SK-MEL-5 (cell line): ENCODE results near the gene STIM1. TPM values are rescaled to one million over a fixed set of nuclear protein-coding genes. Genes with fewer than 3 reads are reported as not detected.

Source experiments
- DNase-seq: peaks from one replicate; pipeline ENCODE4 v3.0.0-alpha.2; 2016; ENCODE audit warnings: low read depth, low spot score
- in situ Hi-C: cut with HindIII; loops from 2 replicates; pipeline ENCODE4 v1.10.0; 2016; ENCODE audit warnings: low sequenced_read_pairs, high pct_unique_total_duplicates, low pct_unique_long_range_greater_than_20kb
- total RNA-seq: library from RNA; depleted of rRNA; stranded (reverse); fragments of >200 nt; shearing (Covaris generic); gene quantifications from 2 replicates; pipeline ENCODE4 v1.2.3, GENCODE V29; 2014

Gene STIM1
- total RNA-seq, 1 experiment from 2014 or later: 25.7 TPM

GRCh38 chr11:4072668-4073285 is 217.3 kb downstream of the STIM1 start:
- peak; percentile 81 for DNase-seq
- in situ Hi-C loops: loop anchor here (25.0 kb wide), 1 partner anchor 210 kb away; the partner anchor contains the start of gene STIM1

GRCh38 chr11:4074266-4074665 is 218.8 kb downstream of the STIM1 start:
- in situ Hi-C loops: loop anchor here (25.0 kb wide), 1 partner anchor 212 kb away; the partner anchor contains the start of gene STIM1
- DNase-seq: no peak

GRCh38 chr11:4076774-4077173 is 221.3 kb downstream of the STIM1 start:
- no peak for DNase-seq
- in situ Hi-C loops: no loop called here

GRCh38 chr11:4083198-4083597 is 227.7 kb downstream of the STIM1 start:
- in situ Hi-C loops: no loop called here
- DNase-seq: no peak

- DNase-seq: no peak
- in situ Hi-C loops: no loop called here
These were observed 229.1 kb downstream of the STIM1 start for GRCh38 chr11:4084406-4085125.

- DNase-seq: no peak
- in situ Hi-C loops: no loop called here
These were observed 230.1 kb downstream of the STIM1 start for GRCh38 chr11:4085575-4085974.

DNA sequence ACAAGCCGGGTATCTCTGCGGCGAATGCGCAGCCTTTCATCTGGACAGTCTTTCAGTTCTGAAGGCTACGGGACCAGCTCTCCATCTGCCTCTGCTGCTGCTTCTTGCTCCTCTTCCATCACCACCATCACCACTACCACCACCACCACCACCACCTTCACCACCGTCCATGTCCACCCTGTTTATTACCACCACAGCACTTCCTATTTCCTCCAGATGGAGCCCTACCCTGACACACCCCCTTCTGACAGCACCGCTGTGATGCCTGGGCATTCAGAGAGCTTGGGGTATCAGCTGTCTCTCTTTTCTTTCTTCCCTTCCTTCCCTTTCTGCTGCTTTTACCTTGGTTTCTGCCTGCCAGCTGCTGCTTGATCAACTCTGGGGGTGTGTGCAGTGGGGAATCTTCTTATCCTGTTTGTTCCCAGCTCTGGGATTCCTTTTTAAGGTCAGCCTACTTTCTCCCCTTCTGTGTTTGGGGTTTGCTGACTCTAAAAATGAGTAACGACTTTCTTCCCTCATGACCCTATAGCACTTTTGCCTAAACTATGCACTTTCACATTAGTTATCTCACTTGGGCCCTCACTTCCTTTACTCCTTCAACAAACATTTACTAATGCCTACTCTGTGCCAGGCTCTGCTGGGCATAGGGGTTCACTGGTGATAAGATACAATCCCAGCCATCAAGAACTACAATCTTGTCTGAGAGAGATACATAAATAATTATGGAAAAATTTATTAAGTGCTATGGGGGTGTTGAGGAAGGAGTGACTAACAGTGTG is 231.3 kb downstream of the STIM1 start:
- DNase-seq: no peak
- in situ Hi-C loops: no loop called here

DNA sequence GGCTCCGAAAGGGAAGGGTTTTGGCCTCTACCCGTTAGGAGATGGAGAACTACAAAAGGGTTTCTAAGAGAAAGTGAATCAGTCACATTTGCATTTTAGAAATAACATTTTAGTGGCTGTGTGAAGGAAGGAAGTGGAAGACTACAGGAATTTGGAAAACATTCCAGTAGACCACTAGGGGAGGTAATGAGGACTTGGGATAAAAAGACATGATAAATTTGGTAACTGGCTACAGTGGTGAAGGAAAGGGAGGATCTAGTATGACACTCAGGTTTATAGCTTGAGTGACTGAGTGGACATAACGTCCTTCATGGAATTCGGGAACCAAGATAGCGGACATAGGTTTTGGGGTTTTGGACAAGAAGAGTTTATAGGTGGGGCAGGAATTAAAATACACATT is 232.1 kb downstream of the STIM1 start:
- in situ Hi-C loops: no loop called here

DNA sequence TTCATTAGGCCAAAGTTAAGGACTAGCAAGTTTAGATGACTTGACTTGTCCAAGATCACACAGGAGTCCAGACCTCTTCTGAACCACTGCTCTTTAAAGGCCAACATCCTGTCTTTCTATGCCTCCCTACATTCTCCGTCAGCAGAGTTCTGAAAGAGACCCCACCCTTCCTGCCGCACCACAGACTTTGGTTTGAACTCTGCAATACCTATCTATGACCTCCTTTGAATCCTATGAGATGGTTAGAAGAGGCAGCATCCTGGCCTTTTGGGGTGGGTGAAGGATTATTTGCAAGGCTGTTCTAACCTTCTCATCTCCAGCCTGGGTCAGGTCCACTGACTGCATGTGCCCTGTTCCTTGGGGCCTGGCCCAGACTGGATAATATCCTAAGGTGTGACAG is 234.8 kb downstream of the STIM1 start:
- in situ Hi-C loops: no loop called here
- DNase-seq: no peak

More for the DNA sequence above, 232.1 kb downstream of the STIM1 start:
- peak; percentile 13 for DNase-seq

DNA sequence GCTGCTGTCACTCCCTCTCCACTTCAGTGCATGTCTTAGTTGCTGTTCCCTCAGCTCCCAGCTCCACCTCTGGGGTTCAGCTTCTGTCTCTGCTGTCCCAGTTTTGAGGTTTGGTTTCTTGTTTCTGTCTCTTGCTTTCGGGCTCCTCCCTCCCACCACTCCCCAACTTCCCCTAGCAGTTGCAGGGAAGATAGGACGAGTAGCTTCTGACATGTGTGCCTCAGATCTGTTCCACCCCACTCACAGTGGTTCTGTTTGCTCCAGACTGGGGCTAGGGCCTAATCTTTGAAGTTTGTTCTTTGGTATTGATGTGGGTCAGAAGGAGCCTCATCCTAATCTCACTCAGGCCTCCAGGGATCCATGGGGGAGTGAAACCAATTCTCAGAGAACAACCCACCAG is 236.6 kb downstream of the STIM1 start:
- DNase-seq: no peak
- in situ Hi-C loops: no loop called here

- in situ Hi-C loops: no loop called here
- DNase-seq: peak; percentile 19
These were observed 238.3 kb downstream of the STIM1 start for GRCh38 chr11:4093519-4094347.

DNA sequence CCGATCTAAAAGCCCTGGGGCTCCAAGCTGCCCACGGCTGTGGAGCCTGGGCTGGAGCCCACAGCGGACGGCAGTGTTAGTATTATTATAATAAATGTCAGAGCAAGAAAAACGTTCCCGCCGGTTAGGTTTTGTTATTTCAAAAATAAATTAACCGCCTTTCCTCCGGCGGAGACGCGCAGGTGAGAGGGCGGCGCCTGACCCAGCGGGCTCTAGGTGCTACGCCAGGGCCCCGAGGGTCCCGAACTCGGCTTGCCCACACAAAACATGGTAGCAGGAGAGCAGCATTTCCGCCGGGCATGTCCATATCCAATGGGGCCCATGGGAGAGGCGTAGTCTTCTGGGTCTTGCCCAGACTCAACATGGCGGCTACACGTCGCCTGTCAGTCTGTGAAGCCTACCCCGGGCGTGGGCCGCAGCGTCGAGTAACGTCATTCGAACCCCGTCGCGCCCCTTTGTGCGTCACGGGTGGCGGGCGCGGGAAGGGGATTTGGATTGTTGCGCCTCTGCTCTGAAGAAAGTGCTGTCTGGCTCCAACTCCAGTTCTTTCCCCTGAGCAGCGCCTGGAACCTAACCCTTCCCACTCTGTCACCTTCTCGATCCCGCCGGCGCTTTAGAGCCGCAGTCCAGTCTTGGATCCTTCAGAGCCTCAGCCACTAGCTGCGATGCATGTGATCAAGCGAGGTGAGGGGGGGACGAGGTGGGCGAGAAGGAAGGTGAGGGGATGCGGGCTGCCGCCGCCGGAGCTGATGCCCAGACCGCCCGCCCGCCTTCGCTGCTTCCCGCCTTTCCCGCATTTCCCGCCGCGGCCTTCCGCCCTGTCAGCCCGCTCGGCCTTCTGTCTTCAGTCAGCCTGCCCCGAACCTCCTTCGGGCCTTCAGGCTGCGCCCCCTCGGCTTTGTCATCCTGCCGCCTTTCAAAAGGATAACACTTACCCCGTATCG is 239.2 kb downstream of the STIM1 start, which contains the start of gene RRM1:
Gene RRM1 (plus strand): TSS at position 452 of the 944 bp plus-strand sequence. CDS start 214 bp downstream, at position 666.
- in situ Hi-C loops: no loop called here
- peak; percentile 98 for DNase-seq

DNA sequence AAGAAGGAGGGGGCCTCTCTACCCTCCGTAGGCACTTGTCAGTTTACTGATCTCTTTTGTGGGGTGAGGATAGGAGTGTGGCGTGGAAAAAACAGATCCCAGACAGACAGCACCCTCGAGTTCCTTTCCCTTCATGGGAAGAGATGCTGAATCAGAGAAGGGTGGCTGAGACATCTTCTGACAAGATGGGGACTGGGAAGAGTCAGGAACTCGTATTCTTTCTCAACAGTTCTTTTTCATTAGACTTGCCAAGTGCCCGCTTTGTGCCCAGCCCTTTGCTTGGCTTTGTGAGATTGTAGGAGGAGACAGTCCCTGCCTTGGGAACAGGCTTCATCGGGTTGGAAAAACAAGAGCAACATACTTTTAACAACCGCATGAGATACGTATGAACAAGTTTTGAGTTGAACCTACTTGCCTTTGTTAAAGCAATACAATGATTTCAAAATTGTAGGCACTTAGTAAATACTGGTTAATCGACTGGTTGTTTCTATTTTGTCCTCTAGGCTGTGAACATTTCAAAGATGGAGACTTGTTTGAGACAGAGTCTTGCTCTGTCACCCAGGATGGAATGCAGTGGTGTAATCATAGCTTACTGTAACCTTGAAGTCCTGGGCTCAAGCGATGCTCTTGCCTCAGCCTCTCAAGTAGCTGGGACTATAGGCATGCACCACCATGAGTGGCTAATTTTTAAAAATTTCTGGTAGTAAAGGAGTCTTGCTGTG is 240.2 kb downstream of the STIM1 start:
- in situ Hi-C loops: no loop called here
- DNase-seq: no peak

- in situ Hi-C loops: no loop called here
- no peak for DNase-seq
These were observed 242.7 kb downstream of the STIM1 start for GRCh38 chr11:4098026-4098621.

DNA sequence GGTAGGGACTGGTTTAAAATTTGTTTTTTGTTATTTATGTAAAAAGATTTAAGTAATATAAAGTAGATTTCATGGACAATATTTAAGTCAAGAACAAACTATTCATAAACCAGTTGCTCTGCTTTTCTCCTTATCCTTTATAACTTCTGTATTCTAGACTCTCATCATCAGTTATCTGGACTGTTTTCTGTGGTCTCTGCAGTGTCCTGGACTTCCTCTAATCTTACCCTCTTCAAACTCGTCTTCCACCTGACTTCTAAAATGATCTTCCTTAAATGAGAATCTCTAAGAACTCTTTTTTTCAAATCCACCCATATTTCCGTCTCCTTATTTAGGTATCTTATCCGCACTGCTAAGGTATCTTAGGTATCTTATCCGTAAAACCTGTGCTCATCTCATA is 247.2 kb downstream of the STIM1 start:
- in situ Hi-C loops: no loop called here

DNA sequence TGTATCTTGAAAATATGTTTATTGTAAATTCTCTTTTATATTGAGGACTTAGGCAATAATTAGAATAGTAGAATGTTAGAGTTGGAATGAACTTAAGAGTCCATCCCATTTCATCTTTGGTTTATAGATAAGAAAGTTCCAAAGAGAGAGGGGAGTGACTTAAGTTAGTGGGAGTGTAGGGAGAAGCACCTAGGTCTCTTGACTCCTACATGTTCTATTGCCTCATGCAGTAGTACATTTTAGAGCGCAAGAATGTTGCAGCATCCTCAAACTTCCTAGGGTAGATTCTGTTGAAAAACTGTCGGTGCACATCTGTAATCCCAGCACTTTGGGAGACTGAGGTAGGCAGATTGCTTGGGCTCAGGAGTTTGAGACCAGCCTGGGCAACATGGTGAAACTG is 247.8 kb downstream of the STIM1 start:
- in situ Hi-C loops: no loop called here
- DNase-seq: no peak

More for the DNA sequence above, 247.2 kb downstream of the STIM1 start:
- DNase-seq: no peak
